Dedifferentiated amniotic fluid mesenchymal stem cell (primary cell): ENCODE results near the gene ADGRB3.
"Not testable (repeated sequence)": the region's sequence is repeated elsewhere in the genome, so short reads cannot be mapped to it uniquely, and the experiment has no call there.

ENCODE experiments used
- DNase-seq: peaks from one replicate; pipeline ENCODE4 v3.0.0-alpha.2; 2016; ENCODE audit errors: extremely low spot score

ADGRB3 gene

GRCh38 chr6:69121461-69122406 is 486.7 kb downstream of the ADGRB3 start:
- not testable (repeated sequence) for DNase-seq

GRCh38 chr6:69122407-69122773 is 487.3 kb downstream of the ADGRB3 start:
- no peak for DNase-seq

DNA sequence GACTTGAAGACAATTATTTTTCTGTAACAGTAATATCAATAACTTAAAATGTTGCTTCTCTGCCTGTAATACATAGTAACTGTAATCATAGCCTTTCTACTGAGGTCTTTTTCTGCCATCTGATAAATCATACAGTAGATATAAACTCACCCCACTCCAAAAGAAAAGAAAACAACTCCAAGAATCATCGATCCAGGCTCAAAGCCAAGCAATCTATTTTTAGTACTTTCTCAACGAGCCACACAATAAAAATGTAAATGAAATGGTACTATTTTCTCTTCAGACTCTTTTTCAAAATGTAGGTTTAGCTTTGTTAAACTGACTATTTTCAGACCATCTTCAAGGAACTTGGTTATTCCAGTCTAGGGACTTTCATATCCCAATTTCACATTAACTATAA is 493.3 kb downstream of the ADGRB3 start:
- DNase-seq: no peak

GRCh38 chr6:69129046-69129445 is 494.0 kb downstream of the ADGRB3 start:
- no peak for DNase-seq

GRCh38 chr6:69135927-69136326 is 500.8 kb downstream of the ADGRB3 start:
- DNase-seq: no peak

- DNase-seq: no peak
Measured at GRCh38 chr6:69138148-69138547, 503.1 kb downstream of the ADGRB3 start.

GRCh38 chr6:69138893-69139494 is 503.9 kb downstream of the ADGRB3 start:
- DNase-seq: no peak

DNA sequence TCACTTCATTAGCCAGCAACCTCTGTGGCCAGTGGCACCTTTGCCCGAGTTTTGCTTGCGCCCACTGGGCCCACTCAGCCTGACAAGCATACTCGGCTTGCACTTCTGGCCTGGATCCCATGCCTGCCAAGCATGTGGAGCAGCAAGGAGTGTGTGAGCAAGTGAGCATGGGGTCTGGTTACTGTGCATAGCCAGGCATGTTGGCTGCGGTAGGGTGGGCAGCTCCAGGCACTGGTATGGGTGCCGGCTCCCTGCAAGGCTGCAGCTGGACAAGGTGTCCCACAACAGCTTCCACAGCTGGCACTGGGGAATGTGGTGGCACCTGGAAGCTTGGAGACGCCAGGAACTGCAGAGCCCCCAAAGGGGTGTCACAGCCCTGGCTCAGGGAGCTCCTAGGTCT is 510.0 kb downstream of the ADGRB3 start:
- no peak for DNase-seq

DNA sequence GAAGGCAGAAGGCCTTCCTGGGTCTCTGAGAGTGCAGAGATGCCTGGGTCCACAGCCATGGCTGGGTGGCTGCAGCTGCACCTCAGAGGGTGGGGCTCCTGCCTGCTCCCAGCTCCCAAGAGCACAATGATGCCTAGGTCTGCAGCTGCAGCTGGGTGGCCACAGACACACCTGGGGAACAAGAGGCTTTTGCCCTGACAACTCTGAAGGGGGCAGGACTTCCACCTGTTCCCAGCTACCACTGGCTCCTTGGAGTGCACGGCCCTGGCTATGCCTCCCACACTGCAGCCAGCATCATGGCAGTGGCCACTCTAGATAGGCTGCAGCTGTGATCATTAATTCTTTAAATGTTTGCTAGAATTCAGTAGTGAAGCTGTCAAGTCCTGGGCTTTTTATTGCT is 511.3 kb downstream of the ADGRB3 start:
- no peak for DNase-seq

DNA sequence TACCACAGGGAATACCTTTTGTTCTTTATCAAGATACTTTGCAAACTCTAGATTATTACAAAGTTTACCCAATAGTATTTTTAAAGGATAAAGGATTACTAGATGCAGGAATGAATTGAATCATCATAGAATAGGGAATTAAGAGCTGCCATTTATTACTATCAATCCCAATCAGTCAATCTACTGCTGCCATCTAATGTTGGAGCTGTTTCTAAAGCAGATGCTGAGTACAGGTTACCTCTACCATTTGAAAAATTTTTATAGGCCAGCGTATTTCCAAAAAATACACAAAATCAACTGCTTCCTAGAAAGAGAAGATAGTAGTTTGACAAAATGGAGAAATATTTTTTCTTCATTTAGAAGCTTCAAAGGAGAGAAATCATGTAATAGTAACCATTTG is 520.4 kb downstream of the ADGRB3 start:
- DNase-seq: no peak

GRCh38 chr6:69162811-69163210 is 527.7 kb downstream of the ADGRB3 start:
- DNase-seq: no peak

GRCh38 chr6:69164564-69165229 is 529.6 kb downstream of the ADGRB3 start:
- no peak for DNase-seq

DNA sequence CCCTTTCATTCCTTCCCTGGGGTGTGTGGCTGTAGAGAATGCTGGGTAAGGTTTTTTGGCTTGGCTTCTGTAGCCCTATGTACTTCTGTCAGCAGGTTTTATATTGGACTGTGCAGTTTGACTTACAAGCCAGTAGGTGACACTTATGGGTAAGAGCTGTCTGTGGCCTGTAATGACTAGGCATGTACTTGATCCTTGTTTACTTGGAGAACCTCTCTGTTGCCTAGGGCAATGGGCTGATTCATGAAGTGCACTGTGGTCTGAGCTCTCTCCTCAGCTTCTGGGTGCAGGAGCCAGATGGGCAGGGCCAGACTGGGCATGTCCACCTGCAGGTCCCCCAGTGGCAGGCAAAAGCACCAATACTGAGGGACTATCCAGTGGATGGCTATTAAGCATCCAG is 544.6 kb downstream of the ADGRB3 start:
- no peak for DNase-seq

DNA sequence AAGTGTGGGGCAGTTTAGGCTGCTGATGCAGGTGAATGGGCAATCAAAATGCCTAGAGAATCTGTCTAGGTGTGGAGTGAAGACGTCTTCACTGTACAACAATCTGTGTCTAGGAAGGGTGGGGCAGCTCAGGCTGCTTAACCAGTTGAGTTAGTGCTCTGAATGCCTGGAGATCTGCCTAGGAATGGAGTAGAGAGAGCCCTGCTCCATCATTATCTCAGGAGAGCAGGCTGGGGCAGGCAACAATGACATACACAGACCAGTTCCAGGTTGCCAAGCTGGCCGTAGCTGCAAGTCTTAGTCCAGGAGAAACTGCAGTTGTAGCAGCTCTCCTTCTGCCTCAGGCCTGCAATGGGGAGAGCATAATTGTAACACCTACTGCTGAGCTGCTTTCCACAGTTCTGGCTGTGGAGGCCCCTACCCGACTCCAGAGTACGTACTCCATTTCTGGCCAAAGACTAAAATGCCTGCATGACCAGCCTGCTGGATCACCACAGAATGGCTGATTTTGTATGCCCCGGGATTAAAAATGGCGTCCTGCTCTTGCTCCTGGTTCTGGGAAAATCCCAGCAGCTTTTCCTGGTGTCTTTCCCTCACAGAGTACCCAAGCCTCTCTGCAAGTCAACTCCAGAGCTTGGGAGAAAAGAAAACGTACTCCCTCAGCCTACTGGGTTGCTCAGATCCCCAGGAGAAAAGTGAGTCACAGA is 545.4 kb downstream of the ADGRB3 start:
- no peak for DNase-seq

DNA sequence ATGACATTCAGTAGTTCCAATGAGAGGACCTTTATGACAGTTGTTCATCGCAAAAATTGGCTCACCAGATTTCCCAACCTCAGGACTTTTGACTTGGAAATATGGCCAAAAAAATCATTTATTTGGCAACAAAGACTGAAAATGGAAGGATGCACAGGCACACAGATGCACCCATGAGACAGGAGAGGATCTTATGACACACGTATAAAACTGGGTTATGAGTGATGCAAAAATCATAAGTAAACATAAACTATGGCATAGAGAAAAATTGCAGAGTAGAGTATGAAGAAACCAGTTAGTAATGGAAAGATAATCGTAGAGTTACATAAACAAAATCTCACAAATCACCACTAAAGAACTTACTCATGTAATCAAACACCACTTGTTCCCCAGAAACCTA is 546.9 kb downstream of the ADGRB3 start:
- no peak for DNase-seq

GRCh38 chr6:69185276-69185675 is 550.2 kb downstream of the ADGRB3 start:
- no peak for DNase-seq

DNA sequence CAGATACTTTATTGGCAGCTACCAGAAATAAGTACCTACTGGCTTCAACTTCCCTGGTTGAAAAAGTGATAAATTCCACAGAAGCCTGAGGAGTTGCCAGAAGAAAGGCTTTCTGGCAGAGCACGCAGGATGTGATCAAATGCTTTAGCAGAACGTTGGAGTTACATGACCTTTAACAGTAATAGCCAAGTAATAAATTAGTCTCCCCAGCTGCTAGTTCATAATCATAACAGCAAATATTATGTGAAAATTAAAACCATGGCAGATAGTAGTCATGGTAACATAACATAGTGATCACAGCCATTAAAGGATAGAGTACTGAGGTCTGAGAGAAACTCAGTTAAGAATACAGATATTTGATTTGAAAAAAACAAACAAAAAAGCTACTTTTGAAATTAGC is 567.7 kb downstream of the ADGRB3 start:
- no peak for DNase-seq

GRCh38 chr6:69216127-69216526 is 581.0 kb downstream of the ADGRB3 start:
- no peak for DNase-seq

GRCh38 chr6:69217343-69217742 is 582.3 kb downstream of the ADGRB3 start:
- DNase-seq: no peak

GRCh38 chr6:69220375-69220774 is 585.3 kb downstream of the ADGRB3 start:
- no peak for DNase-seq

GRCh38 chr6:69232008-69232407 is 596.9 kb downstream of the ADGRB3 start:
- DNase-seq: no peak

DNA sequence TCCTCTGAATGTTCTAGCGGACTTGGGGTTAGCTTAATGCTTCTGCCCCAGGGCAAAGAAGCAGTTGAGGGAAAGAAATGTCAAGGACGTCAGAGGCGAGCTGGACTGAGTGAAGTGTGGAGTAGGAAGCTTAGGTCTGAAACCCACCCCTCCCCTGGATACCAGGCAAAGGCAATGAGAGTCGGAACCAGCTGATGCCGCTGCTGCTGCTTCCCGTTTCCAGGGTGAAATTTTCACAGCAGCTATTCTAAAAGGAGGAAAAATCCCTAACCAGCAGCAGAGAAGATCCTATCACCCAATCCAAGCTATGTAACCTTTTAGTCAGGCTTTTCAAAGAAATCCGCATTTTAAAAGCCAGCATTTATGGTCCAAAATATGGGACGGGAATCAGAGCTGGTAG is 597.4 kb downstream of the ADGRB3 start:
- no peak for DNase-seq
